ENCODE measurements around the gene SPOCD1. TPM values are rescaled to one million over a fixed set of nuclear protein-coding genes. Genes with fewer than 3 reads are reported as not detected.

Gene SPOCD1
- total and polyA plus RNA-seq, 12 donors = 0.09 to 2.4 (median 0.61) TPM

DNA sequence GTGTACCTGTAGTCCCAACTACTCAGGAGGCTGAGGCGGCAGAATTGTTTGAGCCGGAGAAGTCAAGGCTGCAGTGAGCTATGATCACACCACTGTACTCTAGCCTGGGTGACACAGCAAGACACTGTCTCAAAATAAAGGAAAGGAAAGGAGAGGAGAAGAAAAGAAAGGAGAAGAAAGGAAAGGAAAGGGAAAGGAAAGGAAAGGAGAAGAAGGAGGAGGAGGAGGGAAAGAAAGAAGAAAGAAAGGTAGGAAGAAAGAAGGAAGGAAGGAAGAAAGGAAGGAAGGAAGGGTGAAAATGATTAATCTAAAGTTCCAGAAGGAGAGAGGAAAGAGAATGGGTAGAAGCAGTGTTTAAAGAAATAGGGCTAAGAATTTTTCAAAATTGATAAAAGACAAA, 12.2 kb downstream of the SPOCD1 start:
- H3K27me3 ChIP-seq = peaks cover 3% of the 10 kb centered on the region
- no peak for TF ChIP-seq POLR2A (IDR thresholded peaks at IDR 0.05)
- TF ChIP-seq, protein P1, sequence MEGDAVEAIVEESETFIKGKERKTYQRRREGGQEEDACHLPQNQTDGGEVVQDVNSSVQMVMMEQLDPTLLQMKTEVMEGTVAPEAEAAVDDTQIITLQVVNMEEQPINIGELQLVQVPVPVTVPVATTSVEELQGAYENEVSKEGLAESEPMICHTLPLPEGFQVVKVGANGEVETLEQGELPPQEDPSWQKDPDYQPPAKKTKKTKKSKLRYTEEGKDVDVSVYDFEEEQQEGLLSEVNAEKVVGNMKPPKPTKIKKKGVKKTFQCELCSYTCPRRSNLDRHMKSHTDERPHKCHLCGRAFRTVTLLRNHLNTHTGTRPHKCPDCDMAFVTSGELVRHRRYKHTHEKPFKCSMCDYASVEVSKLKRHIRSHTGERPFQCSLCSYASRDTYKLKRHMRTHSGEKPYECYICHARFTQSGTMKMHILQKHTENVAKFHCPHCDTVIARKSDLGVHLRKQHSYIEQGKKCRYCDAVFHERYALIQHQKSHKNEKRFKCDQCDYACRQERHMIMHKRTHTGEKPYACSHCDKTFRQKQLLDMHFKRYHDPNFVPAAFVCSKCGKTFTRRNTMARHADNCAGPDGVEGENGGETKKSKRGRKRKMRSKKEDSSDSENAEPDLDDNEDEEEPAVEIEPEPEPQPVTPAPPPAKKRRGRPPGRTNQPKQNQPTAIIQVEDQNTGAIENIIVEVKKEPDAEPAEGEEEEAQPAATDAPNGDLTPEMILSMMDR (IDR thresholded peaks at IDR 0.05) = no peak
- intact Hi-C loops (cut with DNase I) = no loop called here
- no peaks in the 10 kb centered on the region for H3K36me3 ChIP-seq (replicated peaks in 1 of 2)
- WGBS, 4 donors = 81 to 85% (median 83%) methylated on average over 2 of the region's 2 CpGs
- H3K9me3 ChIP-seq (replicated peaks in 1 of 3) = no peaks in the 10 kb centered on the region
- peak in 1 of 7 donors; percentile 9 for DNase-seq
- H3K4me1 ChIP-seq (replicated peaks in 1 of 2) = no peaks in the 10 kb centered on the region
- no peak overlapping the region for H3K27ac ChIP-seq
- no peak overlapping the region for H3K4me3 ChIP-seq

DNA sequence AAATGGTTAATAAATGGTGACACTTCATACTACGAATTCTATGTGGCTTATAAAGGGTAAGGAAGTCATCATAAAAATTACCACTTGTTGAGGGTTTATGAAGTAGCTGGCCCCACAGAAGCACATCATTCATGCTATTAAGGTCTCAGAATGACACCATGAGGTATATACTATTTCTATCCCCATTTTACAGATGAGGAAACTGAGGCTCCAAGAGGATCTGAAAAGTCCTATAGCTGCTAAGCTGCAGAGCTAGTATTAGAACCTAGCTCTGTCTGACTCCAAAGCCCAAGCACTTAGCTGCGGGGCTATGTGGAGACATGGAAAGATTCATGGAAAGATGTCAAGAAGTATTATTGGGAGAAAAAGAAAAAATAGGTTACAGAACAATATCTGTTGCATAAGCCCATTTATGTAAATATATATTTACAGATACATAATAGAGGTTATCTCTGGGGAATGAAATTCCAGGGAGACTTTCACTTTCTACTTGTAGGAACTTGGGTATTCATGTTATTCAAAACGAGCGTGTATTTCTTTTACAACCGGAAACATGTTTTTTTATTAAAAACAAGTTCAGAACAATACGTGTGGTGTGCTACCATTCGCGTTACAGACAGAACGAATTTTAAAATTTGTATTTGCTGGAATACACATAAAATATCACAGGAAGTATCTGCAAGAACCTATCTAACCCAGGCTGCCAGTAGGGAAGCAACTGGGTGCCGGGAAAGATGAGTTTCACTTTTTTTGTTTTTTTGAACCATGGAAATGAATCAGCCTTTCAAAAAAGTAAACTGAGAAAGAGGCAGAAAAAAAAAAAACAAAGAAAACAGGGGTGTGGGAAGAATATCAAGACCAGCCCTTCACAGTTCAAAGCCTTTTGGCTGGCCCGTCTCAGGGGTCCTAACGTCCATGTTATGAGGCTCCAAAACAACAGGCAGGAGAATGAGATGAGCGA, 13.4 kb downstream of the SPOCD1 start:
- Histone ChIP-seq H3K27ac (no peak overlapping the region), H3K27me3 (peaks cover 3% of the 10 kb centered on the region), H3K4me1 (replicated peaks in 1 of 2) (no peaks in the 10 kb centered on the region), H3K4me3 (peak overlapping the region in 1 of 4 donors; percentile 38), H3K36me3 (replicated peaks in 1 of 2) (no peaks in the 10 kb centered on the region), H3K9me3 (replicated peaks in 1 of 3) (no peaks in the 10 kb centered on the region)
- WGBS, 4 donors = 49 to 59% (median 58%) methylated on average over 13 of the region's 13 CpGs
- TF ChIP-seq, protein P1 (IDR thresholded peaks at IDR 0.05) = no peak
- no peak for TF ChIP-seq POLR2A (IDR thresholded peaks at IDR 0.05)
- peak in 3 of 7 donors; percentile 6 to 20 (median 7) for DNase-seq
- intact Hi-C loops (cut with DNase I) = no loop called here

- intact Hi-C loops (cut with DNase I) = no loop called here
- Histone ChIP-seq H3K27me3 (peaks cover 3% of the 10 kb centered on the region), H3K9me3 (replicated peaks in 1 of 3) (no peaks in the 10 kb centered on the region), H3K27ac (no peak overlapping the region), H3K4me3 (no peak overlapping the region), H3K4me1 (replicated peaks in 1 of 2) (no peaks in the 10 kb centered on the region), H3K36me3 (replicated peaks in 1 of 2) (no peaks in the 10 kb centered on the region)
- no peak for TF ChIP-seq POLR2A (IDR thresholded peaks at IDR 0.05)
- TF ChIP-seq, protein P1 (IDR thresholded peaks at IDR 0.05) = no peak
- WGBS, 4 donors = 65 to 76% (median 72%) methylated on average over 1 of the region's 1 CpG
- DNase-seq = peak in 2 of 7 donors; percentile 6 to 7
Measured at GRCh38 chr1:31801458-31801857, 14.4 kb downstream of the SPOCD1 start.

DNA sequence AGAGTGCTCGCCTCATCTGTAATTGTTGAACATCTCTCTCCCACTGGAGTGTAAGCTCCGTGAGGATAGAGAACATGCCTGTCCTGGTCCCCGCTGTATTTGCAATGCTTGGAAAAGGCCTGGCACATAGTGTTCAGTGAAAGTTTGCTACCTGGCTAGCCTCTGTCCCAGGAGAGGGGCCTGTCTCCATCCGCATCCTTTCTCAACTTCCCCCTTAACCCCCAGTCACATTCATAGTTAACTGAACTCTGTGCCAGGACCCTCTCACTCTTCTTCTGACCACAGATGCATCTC, 15.2 kb downstream of the SPOCD1 start:
- H3K27ac ChIP-seq = no peak overlapping the region
- no peak overlapping the region for H3K4me3 ChIP-seq
- TF ChIP-seq, protein P1 (IDR thresholded peaks at IDR 0.05) = no peak
- no peaks in the 10 kb centered on the region for H3K4me1 ChIP-seq (replicated peaks in 1 of 2)
- 90 to 97% (median 96%) methylated on average over 4 of the region's 4 CpGs for WGBS, 4 donors
- DNase-seq = peak in 2 of 7 donors; percentile 3 to 13
- intact Hi-C loops (cut with DNase I) = no loop called here
- no peaks in the 10 kb centered on the region for H3K9me3 ChIP-seq (replicated peaks in 1 of 3)
- peaks cover 3% of the 10 kb centered on the region for H3K27me3 ChIP-seq
- no peaks in the 10 kb centered on the region for H3K36me3 ChIP-seq (replicated peaks in 1 of 2)

Measured in adrenal gland (tissue), 12 donors.